ENCODE results near the gene CD247.

- TF ChIP-seq, protein P1, sequence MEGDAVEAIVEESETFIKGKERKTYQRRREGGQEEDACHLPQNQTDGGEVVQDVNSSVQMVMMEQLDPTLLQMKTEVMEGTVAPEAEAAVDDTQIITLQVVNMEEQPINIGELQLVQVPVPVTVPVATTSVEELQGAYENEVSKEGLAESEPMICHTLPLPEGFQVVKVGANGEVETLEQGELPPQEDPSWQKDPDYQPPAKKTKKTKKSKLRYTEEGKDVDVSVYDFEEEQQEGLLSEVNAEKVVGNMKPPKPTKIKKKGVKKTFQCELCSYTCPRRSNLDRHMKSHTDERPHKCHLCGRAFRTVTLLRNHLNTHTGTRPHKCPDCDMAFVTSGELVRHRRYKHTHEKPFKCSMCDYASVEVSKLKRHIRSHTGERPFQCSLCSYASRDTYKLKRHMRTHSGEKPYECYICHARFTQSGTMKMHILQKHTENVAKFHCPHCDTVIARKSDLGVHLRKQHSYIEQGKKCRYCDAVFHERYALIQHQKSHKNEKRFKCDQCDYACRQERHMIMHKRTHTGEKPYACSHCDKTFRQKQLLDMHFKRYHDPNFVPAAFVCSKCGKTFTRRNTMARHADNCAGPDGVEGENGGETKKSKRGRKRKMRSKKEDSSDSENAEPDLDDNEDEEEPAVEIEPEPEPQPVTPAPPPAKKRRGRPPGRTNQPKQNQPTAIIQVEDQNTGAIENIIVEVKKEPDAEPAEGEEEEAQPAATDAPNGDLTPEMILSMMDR (IDR thresholded peaks at IDR 0.05; ENCODE audit: borderline replicate concordance, extremely low read depth, low read length, poor library complexity, severe bottlenecking): no peak
- no peak for TF ChIP-seq EZH2 (IDR thresholded peaks at IDR 0.05; ENCODE audit: borderline replicate concordance, low read depth, low read length, severe bottlenecking)
Observed at GRCh38 chr1:167496797-167497619, 21.3 kb downstream of the CD247 start.
